ENCODE results near the gene KIAA1328.

- TF ChIP-seq POLR2A (IDR thresholded peaks at IDR 0.05) (no peak), POLR2AphosphoS5 (IDR thresholded peaks at IDR 0.05; ENCODE audit: insufficient read depth in 1 of 2, low read depth in 1 of 2) (no peak), CTCF (IDR thresholded peaks at IDR 0.05) (no peak)
These were observed 17.0 kb upstream of the KIAA1328 start for GRCh38 chr18:36811955-36812354.

All from vagina (tissue), 2 donors.